GM18505 (cell line): Measurements from ENCODE around the gene HMX1.

Source experiments
- ATAC-seq: cut with Tn5 transposase; IDR thresholded peaks from one replicate; pipeline ENCODE4 v1.9.1; 2021; ENCODE audit not compliant: unreplicated experiment
- POLR2A ChIP-seq: IDR thresholded peaks from 4 replicates; pipeline ENCODE4 v1.6.1; 2011; ENCODE audit warnings: borderline replicate concordance; ENCODE audit not compliant: insufficient read depth, insufficient read length; ENCODE audit errors: extremely low read depth

HMX1 gene

GRCh38 chr4:8838296-8838960 is 33.2 kb downstream of the HMX1 start:
- ATAC-seq = no peak
- no peak for TF ChIP-seq POLR2A

GRCh38 chr4:8837181-8837841 is 34.3 kb downstream of the HMX1 start:
- no peak for ATAC-seq
- TF ChIP-seq POLR2A = no peak

GRCh38 chr4:8836664-8837171 is 34.9 kb downstream of the HMX1 start:
- no peak for ATAC-seq
- TF ChIP-seq POLR2A = no peak

GRCh38 chr4:8835521-8836365 is 35.9 kb downstream of the HMX1 start:
- no peak for ATAC-seq
- TF ChIP-seq POLR2A = no peak

GRCh38 chr4:8834681-8835220 is 36.9 kb downstream of the HMX1 start:
- no peak for ATAC-seq
- TF ChIP-seq POLR2A = no peak

GRCh38 chr4:8832113-8832915 is 39.3 kb downstream of the HMX1 start:
- ATAC-seq = no peak
- no peak for TF ChIP-seq POLR2A

- no peak for ATAC-seq
- TF ChIP-seq POLR2A = no peak
Observed at GRCh38 chr4:8831221-8832112, 40.2 kb downstream of the HMX1 start.

- TF ChIP-seq POLR2A = no peak
- no peak for ATAC-seq
Observed at GRCh38 chr4:8830611-8831200, 40.9 kb downstream of the HMX1 start.

GRCh38 chr4:8830056-8830455 is 41.6 kb downstream of the HMX1 start:
- TF ChIP-seq POLR2A = no peak
- no peak for ATAC-seq

GRCh38 chr4:8829584-8829983 is 42.1 kb downstream of the HMX1 start:
- no peak for TF ChIP-seq POLR2A
- ATAC-seq = no peak

- no peak for ATAC-seq
- TF ChIP-seq POLR2A = no peak
Observed at GRCh38 chr4:8828869-8829268, 42.8 kb downstream of the HMX1 start.
